ENCODE results near the gene FUT7. TPM values are rescaled to one million over a fixed set of nuclear protein-coding genes. Genes with fewer than 3 reads are reported as not detected.
A peak's percentile ranks its signal among the peaks of the same experiment; 100 is the strongest.

The FUT7 gene
- total RNA-seq, 4 donors from 2014 or later = 0.19 to 3.6 (median 0.31) TPM; not detected in 1

GRCh38 chr9:137011156-137011555 lies 20.7 kb downstream of the FUT7 start:
- no peak for DNase-seq (ENCODE audit: low spot score)
- no peak for ATAC-seq (ENCODE audit: low FRiP score)
- TF ChIP-seq, protein P1, sequence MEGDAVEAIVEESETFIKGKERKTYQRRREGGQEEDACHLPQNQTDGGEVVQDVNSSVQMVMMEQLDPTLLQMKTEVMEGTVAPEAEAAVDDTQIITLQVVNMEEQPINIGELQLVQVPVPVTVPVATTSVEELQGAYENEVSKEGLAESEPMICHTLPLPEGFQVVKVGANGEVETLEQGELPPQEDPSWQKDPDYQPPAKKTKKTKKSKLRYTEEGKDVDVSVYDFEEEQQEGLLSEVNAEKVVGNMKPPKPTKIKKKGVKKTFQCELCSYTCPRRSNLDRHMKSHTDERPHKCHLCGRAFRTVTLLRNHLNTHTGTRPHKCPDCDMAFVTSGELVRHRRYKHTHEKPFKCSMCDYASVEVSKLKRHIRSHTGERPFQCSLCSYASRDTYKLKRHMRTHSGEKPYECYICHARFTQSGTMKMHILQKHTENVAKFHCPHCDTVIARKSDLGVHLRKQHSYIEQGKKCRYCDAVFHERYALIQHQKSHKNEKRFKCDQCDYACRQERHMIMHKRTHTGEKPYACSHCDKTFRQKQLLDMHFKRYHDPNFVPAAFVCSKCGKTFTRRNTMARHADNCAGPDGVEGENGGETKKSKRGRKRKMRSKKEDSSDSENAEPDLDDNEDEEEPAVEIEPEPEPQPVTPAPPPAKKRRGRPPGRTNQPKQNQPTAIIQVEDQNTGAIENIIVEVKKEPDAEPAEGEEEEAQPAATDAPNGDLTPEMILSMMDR (IDR thresholded peaks at IDR 0.05) = no peak

DNA sequence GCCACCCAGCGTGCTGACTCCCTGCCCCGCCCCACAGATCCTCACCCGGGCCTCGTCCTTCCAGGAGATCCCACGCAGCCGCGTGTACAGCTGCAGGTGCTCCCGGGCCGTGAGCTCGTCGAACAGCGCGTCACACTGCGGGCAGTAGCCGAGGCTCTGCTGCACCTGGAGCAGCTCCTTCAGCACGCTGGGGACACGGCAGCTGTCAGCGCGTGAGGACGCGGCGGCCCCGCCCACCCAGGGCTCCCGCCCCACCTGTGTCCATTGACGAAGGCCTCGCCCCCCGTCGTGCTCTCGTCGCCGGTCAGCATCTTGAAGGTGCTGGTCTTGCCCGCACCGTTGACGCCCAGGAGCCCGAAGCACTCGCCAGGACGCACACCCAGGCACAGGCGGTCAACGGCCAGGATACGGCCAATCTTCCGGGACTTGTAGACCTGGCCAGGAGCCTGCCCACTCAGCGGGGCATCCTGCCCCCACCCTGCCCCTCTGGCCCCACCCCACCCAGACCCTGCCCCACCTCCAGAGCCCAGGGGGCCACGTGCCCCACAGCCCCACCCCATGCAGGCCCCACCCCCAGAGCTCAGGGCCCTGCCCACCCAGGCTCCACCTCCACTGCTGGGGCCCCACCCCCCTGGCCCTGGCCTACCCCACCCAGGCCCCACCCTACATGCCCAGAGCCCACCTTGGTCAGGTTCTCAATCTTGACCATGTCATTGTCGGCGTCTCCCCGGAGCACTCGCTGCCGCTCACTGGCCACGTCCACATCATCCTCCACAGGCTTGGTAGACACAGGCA lies 21.8 kb downstream of the FUT7 start:
- DNase-seq (ENCODE audit: low spot score) (no peak), ATAC-seq (ENCODE audit: low FRiP score) (no peak)
- TF ChIP-seq, protein P1 (IDR thresholded peaks at IDR 0.05) = no peak

DNA sequence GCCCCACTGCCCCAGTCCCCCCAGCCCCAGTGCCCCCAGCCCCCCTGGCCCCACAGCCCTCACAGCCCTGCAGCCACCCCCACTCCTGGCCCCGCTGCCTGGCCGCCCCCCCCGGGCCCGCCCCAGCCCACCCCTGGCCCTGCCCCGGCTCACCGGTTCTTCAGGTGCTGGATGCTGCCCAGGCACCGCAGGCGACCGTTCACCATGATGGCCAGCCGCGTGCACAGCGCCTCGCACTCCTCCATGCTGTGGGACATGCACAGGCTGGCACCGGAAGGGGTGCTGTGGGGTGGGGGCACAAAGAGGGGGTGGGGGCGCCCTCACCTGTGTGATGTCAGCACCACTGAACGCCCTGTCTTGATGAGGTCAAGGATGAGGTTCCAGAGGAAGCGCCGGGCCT lies 22.7 kb downstream of the FUT7 start:
- DNase-seq (ENCODE audit: low spot score) (no peak), ATAC-seq (ENCODE audit: low FRiP score) (no peak)
- TF ChIP-seq, protein P1 (IDR thresholded peaks at IDR 0.05) = no peak

DNA sequence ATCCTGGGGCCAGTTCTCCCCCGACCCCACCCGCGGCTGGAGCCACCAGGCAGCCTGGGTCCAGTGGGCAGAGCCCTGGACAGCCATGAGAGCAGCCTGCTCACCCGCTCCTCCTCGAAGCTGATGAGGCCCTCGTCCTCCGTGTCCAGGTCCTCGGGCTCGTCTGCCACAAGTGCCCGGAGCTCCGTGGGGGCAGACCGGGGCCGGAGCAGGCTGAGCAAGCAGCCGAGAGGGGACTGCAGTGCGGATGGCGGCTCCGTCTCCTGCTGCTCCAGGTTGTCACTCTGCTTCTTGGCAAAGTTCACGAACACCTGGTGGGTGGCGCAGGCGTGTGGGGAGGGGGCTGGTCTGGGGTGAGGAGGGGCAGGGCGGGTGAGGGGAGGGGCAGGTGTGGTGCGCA lies 23.6 kb downstream of the FUT7 start:
- TF ChIP-seq, protein P1 (IDR thresholded peaks at IDR 0.05) = no peak

DNA sequence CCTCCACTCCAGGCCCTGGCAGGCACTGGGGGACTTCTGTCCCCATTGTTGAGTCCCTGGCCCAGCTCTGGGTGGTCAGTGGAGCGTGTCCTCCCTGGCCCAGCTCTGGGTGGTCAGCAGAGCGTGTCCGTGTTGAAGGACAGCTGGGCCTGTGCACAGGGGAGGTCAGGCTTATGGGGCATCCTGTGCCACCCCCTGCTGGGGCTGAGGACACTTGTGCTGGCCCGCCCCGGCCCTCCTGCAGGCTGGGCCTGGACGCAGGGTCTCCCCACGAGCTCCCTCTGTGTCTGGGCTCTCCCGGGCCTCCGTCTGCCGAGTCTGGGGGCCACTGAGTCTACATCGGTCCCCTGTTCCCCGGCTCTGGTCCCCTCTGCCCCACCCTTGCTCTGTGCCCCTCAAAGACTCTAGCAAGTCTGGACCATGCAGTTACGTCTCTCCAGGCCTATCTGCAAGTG lies 24.0 kb downstream of the FUT7 start:
- TF ChIP-seq, protein P1 (IDR thresholded peaks at IDR 0.05) = no peak
- DNase-seq (ENCODE audit: low spot score) = no peak
- no peak for ATAC-seq (ENCODE audit: low FRiP score)

More for the DNA sequence above, 23.6 kb downstream of the FUT7 start:
- DNase-seq (ENCODE audit: low spot score) (no peak), ATAC-seq (ENCODE audit: low FRiP score) (no peak)

- TF ChIP-seq, protein P1 (IDR thresholded peaks at IDR 0.05) = no peak
- DNase-seq (ENCODE audit: low spot score) (no peak), ATAC-seq (ENCODE audit: low FRiP score) (peak; percentile 9)
Measured at GRCh38 chr9:137007108-137007815, 24.6 kb downstream of the FUT7 start.
